NCI-H226 (cell line): ENCODE measurements around the gene USF2.

Experiments
- DNase-seq: peaks from one replicate; pipeline ENCODE4 v3.0.0-alpha.2; 2015

USF2 gene

DNA sequence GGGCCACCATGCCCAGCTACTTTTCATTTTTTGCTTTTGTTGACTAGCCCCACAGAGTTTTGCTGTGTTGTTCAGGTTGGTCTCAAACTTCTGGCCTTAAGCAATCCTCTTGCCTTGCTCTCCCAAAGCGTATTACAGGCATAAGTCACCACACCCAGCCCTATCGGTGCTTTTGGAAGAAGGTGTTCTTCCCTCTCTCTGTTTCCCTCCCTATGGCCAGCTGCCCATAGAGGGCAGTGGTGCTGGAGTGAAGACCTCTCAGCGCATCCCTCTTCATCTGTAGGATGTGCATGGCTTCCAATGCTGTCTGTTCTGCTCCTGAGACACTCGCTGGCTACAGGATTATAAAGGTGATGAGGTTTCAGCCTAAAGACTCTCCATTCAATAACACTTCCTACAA is 58.9 kb downstream of the USF2 start:
- no peak for DNase-seq

DNA sequence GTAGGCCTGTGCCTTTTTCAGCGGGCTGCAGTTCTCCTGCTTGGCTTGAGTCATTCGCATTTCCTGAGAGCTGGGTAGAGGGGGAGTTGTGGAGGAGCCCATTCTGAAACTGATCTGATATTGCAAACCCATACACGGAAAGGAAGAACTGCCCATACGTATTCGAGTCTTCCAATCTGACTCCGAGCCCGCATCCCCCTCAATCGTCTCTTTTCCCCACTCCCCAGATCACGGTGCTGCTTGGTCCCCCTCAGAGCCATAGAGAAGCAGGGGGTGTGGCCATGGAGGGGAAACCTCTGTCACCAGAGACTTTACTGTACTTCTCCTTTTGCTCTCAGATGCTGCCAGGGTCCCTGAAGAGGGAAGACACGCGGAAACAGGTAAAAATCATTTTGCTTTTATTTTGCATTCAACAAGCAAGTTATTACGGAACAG is 60.1 kb downstream of the USF2 start, which contains the start of gene CD22:
Gene CD22 (plus strand): TSS at position 337 of the 435 bp plus-strand sequence. CDS start 2,854 bp downstream, outside the sequence.
- DNase-seq, result no peak

DNA sequence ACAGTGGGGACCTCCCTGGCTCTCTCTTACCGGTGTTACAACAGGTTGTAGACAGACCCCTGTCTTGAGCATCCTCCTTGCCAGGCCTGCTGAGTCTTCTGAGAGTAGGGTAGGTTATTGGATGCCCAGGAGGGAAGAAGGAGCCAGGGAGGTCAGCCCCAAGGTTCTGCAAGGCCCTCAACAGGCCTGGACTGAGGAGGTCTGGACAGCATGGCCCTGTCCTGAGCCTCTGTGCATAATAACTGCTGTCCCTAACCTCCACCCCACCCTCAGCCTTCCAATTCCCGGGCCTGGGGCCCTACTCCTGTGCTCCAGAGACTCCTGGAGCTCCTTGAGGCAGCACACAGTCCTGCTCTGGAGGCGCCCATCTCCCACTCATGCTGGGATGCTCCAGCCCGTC is 60.6 kb downstream of the USF2 start:
- DNase-seq, result no peak
